Activated CD4-positive, alpha-beta T cell treated with anti-CD3 and anti-CD28 coated beads, Interleukin-2, amount 50 U/mL, for 1 hour (primary cell): ENCODE results near the gene TPK1.

Source experiments
- DNase-seq: peaks from one replicate; pipeline ENCODE4 v3.0.0-alpha.2; 2020

The TPK1 gene

GRCh38 chr7:144713850-144714249 lies 122.0 kb downstream of the TPK1 start:
- DNase-seq = no peak

GRCh38 chr7:144710791-144711190 lies 125.1 kb downstream of the TPK1 start:
- DNase-seq = no peak

DNA sequence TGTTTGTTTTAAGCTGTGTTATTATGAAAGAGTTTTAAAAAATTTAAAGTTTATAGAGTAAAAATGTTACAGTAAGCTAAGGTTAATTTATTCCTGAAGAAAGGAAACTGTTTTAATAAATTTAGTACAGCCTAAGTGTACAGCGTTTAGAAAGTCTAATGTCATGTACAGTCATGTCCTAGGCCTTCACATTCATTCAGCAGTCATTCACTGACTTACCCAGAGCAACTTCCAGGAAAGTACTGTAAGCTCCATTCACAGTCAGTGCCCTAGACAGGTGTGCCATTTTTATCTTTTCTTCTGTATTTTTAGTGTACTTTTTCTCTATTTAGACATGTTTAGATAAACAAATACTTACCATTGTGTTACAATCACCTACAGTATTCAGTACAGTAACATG lies 126.8 kb downstream of the TPK1 start:
- no peak for DNase-seq

DNA sequence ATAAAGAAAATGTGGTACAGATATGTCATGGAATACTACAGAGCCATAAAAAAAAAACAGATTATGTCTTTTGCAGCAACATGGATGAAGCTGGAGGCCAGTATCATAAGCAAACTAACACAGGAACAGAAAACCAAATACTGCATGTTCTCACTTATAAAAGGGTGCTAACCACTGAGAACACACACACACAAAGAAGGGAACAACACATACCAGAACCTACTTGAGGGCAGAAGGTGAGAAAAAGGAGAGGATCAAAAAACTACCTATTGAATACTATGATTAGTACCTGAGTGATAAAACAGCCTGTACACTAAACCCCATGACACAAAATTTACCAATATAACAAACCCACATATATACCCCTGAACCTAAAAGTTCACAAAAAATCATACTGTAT lies 144.6 kb downstream of the TPK1 start:
- no peak for DNase-seq

- DNase-seq = no peak
Observed at GRCh38 chr7:144682581-144683280, 153.1 kb downstream of the TPK1 start.

DNA sequence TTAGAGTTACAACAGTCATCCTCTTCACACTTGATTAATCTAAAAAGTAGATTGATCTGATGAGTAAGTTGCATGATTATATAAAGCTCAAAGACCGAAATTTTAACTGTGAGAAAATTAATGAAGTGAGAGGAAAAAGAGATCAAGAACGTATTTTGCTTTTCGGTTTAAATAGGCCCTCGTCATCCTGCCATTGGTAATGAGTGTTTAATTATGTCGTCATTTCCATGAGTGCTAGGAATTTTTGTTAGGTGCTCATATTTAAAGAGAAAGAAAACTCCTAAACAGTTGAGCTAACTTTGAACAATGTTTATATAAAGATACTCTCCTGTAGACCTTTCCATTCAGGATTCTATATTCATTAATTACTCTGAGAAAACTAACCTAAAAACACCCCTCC lies 159.4 kb downstream of the TPK1 start:
- no peak for DNase-seq

DNA sequence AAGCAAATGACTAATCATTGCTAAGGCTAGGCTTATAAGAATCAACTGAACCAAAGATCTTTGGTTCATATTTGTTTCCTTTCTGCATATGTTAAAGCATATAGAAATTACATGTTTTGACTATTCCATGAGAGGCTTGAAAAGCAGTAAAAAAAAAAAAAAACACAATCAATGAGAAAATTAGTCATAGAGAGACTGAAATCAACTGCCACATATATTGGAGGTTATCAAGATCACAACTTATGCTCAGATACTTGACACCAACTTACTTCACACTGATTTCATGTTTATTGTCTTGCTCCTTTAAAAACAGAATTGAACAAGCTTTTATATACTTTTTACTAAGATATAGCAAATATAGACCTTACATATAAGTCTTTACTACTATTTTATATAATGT lies 161.3 kb downstream of the TPK1 start:
- no peak for DNase-seq

DNA sequence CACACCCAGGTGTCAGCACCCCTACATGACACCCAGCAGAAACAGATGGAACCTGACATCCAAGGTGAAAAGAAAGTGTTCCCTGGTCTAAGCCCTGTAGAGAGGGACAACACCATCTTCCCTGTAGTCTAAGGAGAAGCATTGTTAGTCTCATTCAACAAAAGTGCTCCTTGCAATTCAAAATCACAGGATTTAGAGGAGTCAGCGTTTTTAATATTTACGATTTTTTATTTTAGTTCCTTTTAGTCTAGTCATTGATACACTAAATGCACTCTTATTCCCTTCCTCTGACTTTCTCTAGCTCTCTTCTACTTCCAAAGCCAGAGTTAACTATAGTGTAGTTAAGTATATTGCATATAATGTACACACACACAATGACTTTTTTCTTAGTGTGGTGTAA lies 163.0 kb downstream of the TPK1 start:
- no peak for DNase-seq

- no peak for DNase-seq
Observed at GRCh38 chr7:144671429-144671828, 164.4 kb downstream of the TPK1 start.

GRCh38 chr7:144670218-144670617 lies 165.6 kb downstream of the TPK1 start:
- DNase-seq = no peak

DNA sequence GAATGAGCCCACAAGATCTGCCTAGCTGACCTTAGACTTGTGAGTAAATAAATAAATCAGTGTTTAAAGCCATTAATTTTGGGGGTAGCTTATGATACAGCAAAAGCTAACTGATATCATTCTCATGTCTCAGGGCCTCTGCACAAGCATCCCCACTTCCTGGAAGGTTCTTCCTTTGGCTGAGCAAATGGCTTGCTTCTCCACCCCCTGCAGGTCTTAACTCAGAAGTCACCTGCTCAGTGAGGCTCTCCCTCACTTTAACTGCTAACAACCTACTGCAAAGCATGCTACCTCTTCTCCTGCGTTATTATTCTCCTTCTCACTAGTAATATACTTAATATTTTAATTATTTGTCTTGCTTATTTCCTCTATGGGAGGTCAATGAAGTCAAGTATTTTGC lies 167.3 kb downstream of the TPK1 start:
- no peak for DNase-seq

GRCh38 chr7:144665689-144666381 lies 170.0 kb downstream of the TPK1 start:
- DNase-seq = no peak

- DNase-seq = no peak
Observed at GRCh38 chr7:144659211-144659610, 176.6 kb downstream of the TPK1 start.

- DNase-seq = no peak
Observed at GRCh38 chr7:144656965-144657517, 178.8 kb downstream of the TPK1 start.

GRCh38 chr7:144653449-144653848 lies 182.4 kb downstream of the TPK1 start:
- DNase-seq = no peak

- no peak for DNase-seq
Observed at GRCh38 chr7:144650439-144650838, 185.4 kb downstream of the TPK1 start.

DNA sequence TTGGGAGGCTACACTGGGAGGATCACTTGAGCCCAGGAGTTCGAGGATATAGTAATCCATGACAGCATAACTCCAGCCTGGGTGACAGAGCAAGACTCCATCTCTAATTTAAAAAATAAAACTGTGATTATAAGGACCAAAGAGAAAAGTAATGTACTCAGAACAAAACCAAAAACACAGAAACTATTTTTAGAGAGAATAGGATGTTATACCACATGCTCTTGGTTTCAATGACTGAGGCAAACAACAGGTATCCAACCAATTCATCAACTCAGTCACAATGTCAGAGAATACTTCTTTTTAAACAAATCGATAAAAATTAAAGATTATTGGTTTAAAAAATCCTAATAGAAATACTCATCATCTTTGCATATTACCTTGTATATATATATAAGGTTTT lies 186.7 kb downstream of the TPK1 start:
- no peak for DNase-seq

GRCh38 chr7:144641389-144642044 lies 194.3 kb downstream of the TPK1 start:
- no peak for DNase-seq

- no peak for DNase-seq
Observed at GRCh38 chr7:144632724-144633123, 203.1 kb downstream of the TPK1 start.

- no peak for DNase-seq
Observed at GRCh38 chr7:144629598-144629997, 206.3 kb downstream of the TPK1 start.

DNA sequence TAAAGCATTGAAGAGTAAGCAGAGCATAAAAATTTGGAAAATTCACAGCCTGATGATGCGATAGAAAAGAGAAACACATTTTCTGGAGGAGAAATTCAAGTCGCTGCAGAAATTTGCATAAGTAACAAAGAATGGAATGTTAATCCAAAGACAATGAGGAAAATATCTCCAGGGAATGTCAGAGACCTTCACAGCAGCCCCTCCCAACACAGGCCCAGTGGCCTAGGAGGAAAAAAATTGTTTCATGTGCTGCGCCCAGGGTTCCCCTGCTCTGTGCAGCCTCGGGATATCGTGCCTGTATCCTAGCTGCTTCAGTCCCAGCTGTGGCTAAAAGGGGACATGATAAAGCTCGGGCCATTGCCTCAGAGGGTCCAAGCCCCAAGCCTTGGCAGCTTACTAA lies 206.8 kb downstream of the TPK1 start:
- DNase-seq = no peak

GRCh38 chr7:144628176-144628575 lies 207.7 kb downstream of the TPK1 start:
- no peak for DNase-seq

DNA sequence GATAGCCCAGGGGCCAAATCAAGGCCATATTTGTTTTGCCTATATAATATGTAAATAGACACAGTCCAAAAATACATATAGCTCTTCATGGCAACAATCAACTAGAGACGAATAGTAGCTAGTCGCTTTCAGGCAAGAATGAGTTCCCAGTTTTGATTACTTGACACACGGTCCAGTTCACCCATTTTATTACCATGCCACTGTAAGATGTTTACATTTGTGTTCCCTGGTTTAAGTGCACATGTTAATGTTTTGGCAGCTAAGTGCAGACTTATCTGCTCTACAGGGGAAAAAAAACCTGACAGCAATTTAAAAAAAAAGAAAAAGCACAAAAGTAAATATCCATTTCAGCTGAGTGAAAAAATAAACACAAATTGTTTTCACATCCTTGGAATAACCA lies 213.1 kb downstream of the TPK1 start:
- DNase-seq = no peak

DNA sequence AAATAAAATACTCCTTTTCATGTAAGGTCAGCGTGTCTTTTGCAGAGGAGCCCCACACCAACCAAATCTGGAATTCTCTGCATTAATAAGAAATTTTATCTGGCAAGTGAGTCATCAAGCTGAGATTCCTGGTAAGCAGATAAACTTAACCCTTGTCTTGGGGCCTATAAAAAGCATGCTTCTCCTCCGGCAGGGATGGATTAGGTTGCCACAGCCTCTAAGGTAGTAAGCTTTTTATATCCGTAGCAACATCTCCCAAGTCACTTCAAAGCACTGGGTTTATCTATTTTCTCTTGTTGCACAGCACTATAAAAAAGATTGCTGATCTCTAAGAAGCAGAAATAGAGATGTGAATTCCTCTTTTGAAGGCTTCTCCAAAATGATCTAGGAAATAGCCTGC lies 229.6 kb downstream of the TPK1 start:
- no peak for DNase-seq
